Skin epidermis (tissue), 12 donors: ENCODE data around the gene DOCK2.

Source experiments
- H3K27ac ChIP-seq, 21 experiments: fragments of 200-600 bp; sonication (generic) in 11 of 21; one replicate each; pipeline ENCODE4 v1.5.0; 2020; ENCODE audit warnings: mild to moderate bottlenecking in 3 of 21, inconsistent platforms in 2 of 21, moderate library complexity in 2 of 21
- H3K4me3 ChIP-seq, 7 experiments: fragments of 200-600 bp; sonication (generic) in 2 of 7; one replicate each; pipeline ENCODE4 v1.5.0; 2020; ENCODE audit warnings: inconsistent platforms in 2 of 7, mild to moderate bottlenecking in 2 of 7, moderate library complexity in 1 of 7

The DOCK2 gene

GRCh38 chr5:169772688-169773087 is 135.6 kb downstream of the DOCK2 start:
- no peak overlapping the region for H3K4me3 ChIP-seq
- no peak overlapping the region for H3K27ac ChIP-seq

- Histone ChIP-seq H3K27ac (no peak overlapping the region), H3K4me3 (no peak overlapping the region)
These were observed 140.1 kb downstream of the DOCK2 start for GRCh38 chr5:169777159-169777558.

- H3K27ac ChIP-seq: no peak overlapping the region
These were observed 141.8 kb downstream of the DOCK2 start for GRCh38 chr5:169778622-169779596.

GRCh38 chr5:169781420-169782345 is 144.6 kb downstream of the DOCK2 start:
- Histone ChIP-seq H3K27ac (no peak overlapping the region), H3K4me3 (no peak overlapping the region)

More at GRCh38 chr5:169778622-169779596, 141.8 kb downstream of the DOCK2 start:
- H3K4me3 ChIP-seq: no peak overlapping the region

- H3K27ac ChIP-seq: no peak overlapping the region
- H3K4me3 ChIP-seq: no peak overlapping the region
These were observed 148.9 kb downstream of the DOCK2 start for GRCh38 chr5:169785771-169786618.

GRCh38 chr5:169788168-169788567 is 151.1 kb downstream of the DOCK2 start:
- no peak overlapping the region for H3K4me3 ChIP-seq

GRCh38 chr5:169789417-169789940 is 152.4 kb downstream of the DOCK2 start:
- no peak overlapping the region for H3K27ac ChIP-seq

More at GRCh38 chr5:169788168-169788567, 151.1 kb downstream of the DOCK2 start:
- H3K27ac ChIP-seq: no peak overlapping the region

GRCh38 chr5:169791251-169791650 is 154.2 kb downstream of the DOCK2 start:
- no peak overlapping the region for H3K4me3 ChIP-seq
- H3K27ac ChIP-seq: no peak overlapping the region

More at GRCh38 chr5:169789417-169789940, 152.4 kb downstream of the DOCK2 start:
- H3K4me3 ChIP-seq: no peak overlapping the region

- no peak overlapping the region for H3K27ac ChIP-seq
- no peak overlapping the region for H3K4me3 ChIP-seq
These were observed 158.3 kb downstream of the DOCK2 start for GRCh38 chr5:169795338-169795737.

GRCh38 chr5:169796731-169797130 is 159.7 kb downstream of the DOCK2 start:
- Histone ChIP-seq H3K27ac (no peak overlapping the region), H3K4me3 (no peak overlapping the region)

GRCh38 chr5:169797577-169797976 is 160.5 kb downstream of the DOCK2 start:
- Histone ChIP-seq H3K27ac (no peak overlapping the region), H3K4me3 (no peak overlapping the region)

GRCh38 chr5:169798438-169798837 is 161.4 kb downstream of the DOCK2 start:
- Histone ChIP-seq H3K27ac (no peak overlapping the region), H3K4me3 (no peak overlapping the region)

- Histone ChIP-seq H3K4me3 (no peak overlapping the region), H3K27ac (no peak overlapping the region)
These were observed 162.0 kb downstream of the DOCK2 start for GRCh38 chr5:169798906-169799660.

GRCh38 chr5:169801324-169801777 is 164.3 kb downstream of the DOCK2 start:
- H3K27ac ChIP-seq: no peak overlapping the region

GRCh38 chr5:169801781-169802180 is 164.7 kb downstream of the DOCK2 start:
- Histone ChIP-seq H3K27ac (no peak overlapping the region), H3K4me3 (no peak overlapping the region)

More at GRCh38 chr5:169801324-169801777, 164.3 kb downstream of the DOCK2 start:
- no peak overlapping the region for H3K4me3 ChIP-seq

GRCh38 chr5:169803077-169803981 is 166.3 kb downstream of the DOCK2 start:
- Histone ChIP-seq H3K4me3 (no peak overlapping the region), H3K27ac (peak overlapping the region in 8 of 21 experiments; percentile 9 to 70 (median 38))

- H3K27ac ChIP-seq: no peak overlapping the region
- no peak overlapping the region for H3K4me3 ChIP-seq
These were observed 167.8 kb downstream of the DOCK2 start for GRCh38 chr5:169804861-169805260.
